Common myeloid progenitor, CD34-positive (primary cell): ENCODE measurements around the gene RSPH10B2. TPM values are rescaled to one million over a fixed set of nuclear protein-coding genes. Genes with fewer than 3 reads are reported as not detected.
A peak's percentile ranks its signal among the peaks of the same experiment; 100 is the strongest.
"Not testable (repeated sequence)": the region's sequence is repeated elsewhere in the genome, so short reads cannot be mapped to it uniquely, and the experiment has no call there.

Experiments used
- CTCF ChIA-PET: fragments of 350-600 bp; sonication (Branson Sonifier 250); formaldehyde crosslinking; loops from one replicate; lab custom pipeline; 2021; ENCODE audit warnings: antibody characterized with exemption; lab: Charles Lee
- POLR2A ChIA-PET: fragments of 350-600 bp; sonication (Branson Sonifier 250); formaldehyde crosslinking; loops from one replicate; lab custom pipeline; 2021; ENCODE audit warnings: antibody characterized with exemption; lab: Charles Lee
- DNase-seq, 3 donors: peaks; one replicate each; pipeline versions ENCODE4 v3.0.0 to v3.0.0-alpha.2; 2013
- H3K27ac ChIP-seq, 2 experiments: 1 replicate in 1 of 2; 2 replicates in 1 of 2; pipeline ENCODE4 v1.7.0; 2013; ENCODE audit warnings: inconsistent platforms in 2 of 2, low read length in 2 of 2, mild to moderate bottlenecking in 2 of 2, low read depth in 1 of 2, moderate library complexity in 1 of 2; ENCODE audit not compliant: severe bottlenecking in 2 of 2, insufficient read depth in 1 of 2, poor library complexity in 1 of 2
- H3K27me3 ChIP-seq, 5 experiments: replicated peaks in 2 of 5; 1 replicate in 3 of 5; 2 replicates in 2 of 5; pipeline versions ENCODE4 v1.6.1 to v1.7.0; 2013; ENCODE audit warnings: low read length in 4 of 5, mild to moderate bottlenecking in 2 of 5, moderate library complexity in 2 of 5, inconsistent platforms in 1 of 5; ENCODE audit not compliant: insufficient read depth in 5 of 5, control insufficient read depth in 4 of 5
- H3K36me3 ChIP-seq, 4 experiments: 1 replicate in 2 of 4; 2 replicates in 2 of 4; pipeline versions ENCODE4 v1.6.1 to v1.7.0; 2013; ENCODE audit warnings: low read length in 3 of 4, control low read depth in 1 of 4, mild to moderate bottlenecking in 1 of 4; ENCODE audit not compliant: control insufficient read depth in 4 of 4, insufficient read depth in 4 of 4
- H3K4me1 ChIP-seq, 4 experiments: 1 replicate in 3 of 4; 2 replicates in 1 of 4; pipeline versions ENCODE4 v1.6.1 to v1.7.1; 2013; ENCODE audit warnings: low read length in 3 of 4, mild to moderate bottlenecking in 3 of 4, control low read depth in 1 of 4, inconsistent platforms in 1 of 4, moderate library complexity in 1 of 4; ENCODE audit not compliant: control insufficient read depth in 4 of 4, insufficient read depth in 4 of 4; ENCODE audit errors: control extremely low read depth in 1 of 4
- H3K4me3 ChIP-seq, 7 experiments: 1 replicate in 4 of 7; 2 replicates in 3 of 7; pipeline versions ENCODE4 v1.5.1 to v1.7.0; 2013; ENCODE audit warnings: mild to moderate bottlenecking in 7 of 7, low read length in 6 of 7, moderate library complexity in 6 of 7, inconsistent platforms in 2 of 7, low read depth in 2 of 7, control low read depth in 1 of 7; ENCODE audit not compliant: insufficient read depth in 4 of 7, control insufficient read depth in 1 of 7; ENCODE audit errors: extremely low read depth in 1 of 7
- H3K9me3 ChIP-seq, 5 experiments: 1 replicate in 4 of 5; 2 replicates in 1 of 5; pipeline versions ENCODE4 v1.6.1 to v1.7.1; 2013; ENCODE audit warnings: low read length in 4 of 5, mild to moderate bottlenecking in 2 of 5, inconsistent platforms in 1 of 5, low read depth in 1 of 5, moderate library complexity in 1 of 5; ENCODE audit not compliant: control insufficient read depth in 4 of 5, insufficient read depth in 2 of 5; ENCODE audit errors: control extremely low read depth in 1 of 5
- WGBS: methylation state at CpG from one replicate; pipeline ENCODE4 v1.1.5; 2013; ENCODE audit not compliant: insufficient coverage; 5-methylcytosine and 5-hydroxymethylcytosine counted together
- polyA plus RNA-seq: library from polyadenylated mRNA; unstranded; fragments of 120-200 nt; gene quantifications from one replicate; pipeline ENCODE4 v1.2.1, GENCODE V29; 2013

Gene RSPH10B2
- 0.11 TPM for polyA plus RNA-seq

DNA sequence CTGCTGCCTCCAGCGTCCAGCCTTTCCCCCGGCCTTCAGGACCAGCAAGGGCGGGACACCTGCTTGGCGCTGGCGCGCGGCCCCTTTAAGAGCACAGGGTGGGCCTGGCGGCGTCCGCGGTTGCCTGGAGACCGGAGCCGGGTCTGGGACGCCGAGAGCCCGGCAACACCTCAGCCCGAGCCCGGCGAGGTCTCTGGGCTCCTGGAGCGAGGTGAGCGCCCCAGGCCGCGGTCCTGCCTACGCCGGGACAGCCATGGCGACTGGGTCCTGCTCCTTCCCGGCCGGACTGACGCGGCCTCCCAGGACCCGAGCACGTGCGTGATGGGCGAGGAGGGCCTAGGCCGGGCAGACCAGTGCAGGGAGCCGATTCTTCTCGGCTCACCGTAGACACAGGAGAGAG, at the start of gene RSPH10B2:
Gene RSPH10B2 (plus strand): TSS at position 140 of the 400 bp plus-strand sequence. CDS start 3,575 bp downstream, outside the sequence.
- WGBS = no CpG with 5 or more reads among the region's 38 CpGs
- H3K36me3 ChIP-seq, H3K4me1 ChIP-seq, POLR2A ChIA-PET, CTCF ChIA-PET, H3K27ac ChIP-seq, H3K27me3 ChIP-seq, H3K9me3 ChIP-seq, DNase-seq: not testable (repeated sequence)
- H3K4me3 ChIP-seq = peak within 1 kb of the TSS in 1 of 7 experiments; percentile 10

DNA sequence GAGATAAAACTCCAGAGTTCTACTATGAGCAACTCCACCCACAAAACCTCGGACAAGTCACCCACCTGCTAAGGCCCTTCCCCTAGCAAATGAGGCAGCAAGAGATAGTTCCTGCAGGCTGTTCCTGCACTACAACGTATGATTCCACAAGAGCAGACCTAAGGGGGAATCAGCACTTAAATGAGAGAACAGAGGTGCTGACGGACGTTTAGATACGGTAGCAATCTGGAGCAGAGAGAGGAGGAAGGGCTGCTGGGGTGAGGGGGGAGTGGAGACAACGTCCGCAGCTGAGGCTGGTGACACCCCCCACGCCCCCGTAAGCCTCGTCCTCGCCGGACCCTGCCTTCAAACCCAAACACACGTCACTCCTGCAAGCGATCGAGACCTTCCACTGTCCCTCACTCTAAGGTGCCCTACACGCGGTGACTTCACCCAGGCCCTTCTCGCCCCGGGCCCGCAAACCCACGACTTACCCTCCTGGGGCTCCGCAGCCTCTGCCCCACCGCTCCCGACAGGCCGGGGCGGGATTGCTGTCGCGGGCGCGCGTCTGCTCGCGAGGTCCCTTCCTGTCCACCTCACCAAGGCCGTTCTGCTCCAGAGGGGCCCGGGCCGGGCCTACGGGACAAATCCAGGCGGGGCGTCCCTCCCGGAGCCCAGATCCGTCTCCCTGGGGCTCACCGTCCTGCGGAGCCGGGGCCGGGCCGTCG, 47.8 kb upstream of the RSPH10B2 start:
- POLR2A ChIA-PET = no interaction called here
- peak in 2 of 3 donors; percentile 62 to 80 for DNase-seq
- Histone ChIP-seq H3K36me3 (peaks cover 20 to 35% (median 32%) of the 10 kb centered on the region in 4 experiments), H3K9me3 (peaks cover 2 to 31% (median 22%) of the 10 kb centered on the region in 5 experiments), H3K4me1 (peaks cover 5 to 20% (median 16%) of the 10 kb centered on the region in 4 experiments), H3K27ac (peak overlapping the region; percentile 86 to 93), H3K27me3 (peaks cover 0 to 7% (median 0%) of the 10 kb centered on the region in 5 experiments), H3K4me3 (peak overlapping the region; percentile 79 to 94 (median 85))
- CTCF ChIA-PET = no interaction called here
- under 1% methylated on average over 43 of the region's 47 CpGs for WGBS

DNA sequence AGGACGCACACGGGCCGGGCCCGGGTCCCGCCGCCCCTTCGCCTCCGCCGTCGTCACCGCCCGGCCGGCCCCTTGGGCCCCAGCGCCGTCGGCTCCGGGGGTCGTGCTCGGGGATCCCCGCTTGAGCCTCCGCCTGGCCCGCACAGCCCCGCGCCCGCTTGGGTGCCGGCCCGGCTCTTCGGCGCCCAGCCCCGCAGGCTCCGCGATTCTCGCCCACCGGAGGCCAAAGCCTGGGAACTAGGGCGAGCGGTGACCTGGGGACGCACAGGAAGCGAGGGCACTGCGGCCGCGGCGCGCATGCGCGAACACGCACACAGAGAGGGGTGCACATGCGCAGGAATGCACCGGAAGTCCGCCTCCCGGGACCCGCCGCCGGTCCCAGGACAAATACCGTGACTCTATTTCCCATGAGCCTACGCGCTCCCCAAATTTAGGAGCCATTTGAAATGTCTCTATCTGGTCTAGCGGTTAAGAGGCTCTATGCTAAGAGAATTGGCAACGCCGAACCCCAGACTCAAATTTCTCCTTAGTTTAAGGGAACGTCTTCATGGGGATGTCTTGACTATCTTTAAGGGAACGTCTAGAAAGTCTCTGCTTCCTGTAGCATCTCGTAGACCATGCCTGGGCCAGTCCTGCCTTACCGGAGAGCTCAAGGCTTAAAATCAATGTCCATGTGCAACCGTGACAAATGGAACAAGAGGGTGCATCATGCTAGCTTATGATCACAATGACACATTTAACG, 47.1 kb upstream of the RSPH10B2 start, which contains the start of gene ZNF12:
Gene ZNF12 (minus strand): TSS at position 282 of the 742 bp plus-strand sequence. CDS start 1,774 bp downstream, outside the sequence.
- H3K9me3 ChIP-seq = peaks cover 0 to 26% (median 16%) of the 10 kb centered on the region in 5 experiments
- peak; percentile 92 to 93 (median 92) for DNase-seq
- peak within 1 kb of the TSS; percentile 79 to 94 (median 85) for H3K4me3 ChIP-seq
- ChIA-PET CTCF (no interaction called here), POLR2A (no interaction called here)
- 2% methylated on average over 62 of the region's 65 CpGs for WGBS
- peaks cover 5 to 20% (median 16%) of the 10 kb centered on the region in 4 experiments for H3K4me1 ChIP-seq
- peaks cover 13 to 28% (median 24%) of the 10 kb centered on the region in 4 experiments for H3K36me3 ChIP-seq
- peaks cover 0 to 7% (median 0%) of the 10 kb centered on the region in 5 experiments for H3K27me3 ChIP-seq
- peak within 1 kb of the TSS; percentile 86 to 93 for H3K27ac ChIP-seq

DNA sequence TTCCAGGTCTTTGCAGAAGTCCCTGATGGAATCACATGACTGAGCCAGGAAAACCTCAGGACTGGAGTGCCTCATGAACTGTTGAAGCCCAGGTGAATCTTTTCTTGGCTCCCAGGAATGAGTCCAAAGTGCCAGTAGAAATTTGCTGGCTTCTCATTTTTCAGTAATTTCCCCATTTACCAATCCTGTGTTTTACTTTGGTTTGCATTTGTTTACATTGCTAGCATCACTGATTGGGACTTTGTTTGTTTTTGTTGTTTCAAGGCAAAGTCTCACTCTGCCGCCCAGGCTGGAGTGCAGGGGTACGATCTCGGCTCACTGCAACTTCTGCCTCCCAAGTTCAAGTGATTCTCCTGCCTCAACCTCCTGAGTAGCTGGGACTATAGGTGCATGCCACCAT, 45.6 kb upstream of the RSPH10B2 start:
- H3K4me1 ChIP-seq = peaks cover 5 to 20% (median 16%) of the 10 kb centered on the region in 4 experiments
- H3K27me3 ChIP-seq = peaks cover 0 to 7% (median 0%) of the 10 kb centered on the region in 5 experiments
- H3K4me3 ChIP-seq = no peak overlapping the region
- ChIA-PET CTCF (no interaction called here), POLR2A (no interaction called here)
- no peak for DNase-seq
- H3K9me3 ChIP-seq = peaks cover 0 to 15% (median 6%) of the 10 kb centered on the region in 5 experiments
- no peak overlapping the region for H3K27ac ChIP-seq
- 98% methylated on average over 3 of the region's 3 CpGs for WGBS
- H3K36me3 ChIP-seq = peaks cover 7 to 17% (median 15%) of the 10 kb centered on the region in 4 experiments

DNA sequence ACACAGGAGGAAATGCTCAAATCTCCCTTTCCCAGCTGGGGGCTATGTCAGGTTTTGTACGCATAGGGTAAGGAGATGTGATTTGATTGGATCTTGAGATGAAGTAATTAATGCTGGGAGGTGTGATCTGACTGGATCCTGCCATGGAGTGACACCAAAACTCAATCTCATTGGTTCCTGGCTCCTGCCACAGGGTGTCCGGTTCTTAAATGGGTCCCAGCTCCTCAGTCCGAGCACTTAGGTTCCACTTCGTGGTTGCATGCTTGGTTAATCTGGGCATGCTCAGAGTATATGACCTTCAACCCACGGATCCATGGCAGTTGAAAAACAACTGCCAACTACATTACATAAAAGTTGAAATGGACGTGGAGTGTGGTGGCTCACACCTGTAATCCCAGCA, 44.1 kb upstream of the RSPH10B2 start:
- peaks cover 5 to 20% (median 16%) of the 10 kb centered on the region in 4 experiments for H3K4me1 ChIP-seq
- 92% methylated on average over 2 of the region's 6 CpGs for WGBS
- peaks cover 0 to 3% (median 0%) of the 10 kb centered on the region in 5 experiments for H3K9me3 ChIP-seq
- H3K36me3 ChIP-seq = peaks cover under 1 to 5% (median 3%) of the 10 kb centered on the region in 4 experiments
- peaks cover 0 to 7% (median 0%) of the 10 kb centered on the region in 5 experiments for H3K27me3 ChIP-seq
- DNase-seq = no peak
- POLR2A ChIA-PET = no interaction called here
- CTCF ChIA-PET = no interaction called here
- no peak overlapping the region for H3K4me3 ChIP-seq
- H3K27ac ChIP-seq = no peak overlapping the region

- H3K9me3 ChIP-seq = peaks cover 0 to 2% (median 0%) of the 10 kb centered on the region in 5 experiments
- no peak overlapping the region for H3K27ac ChIP-seq
- H3K36me3 ChIP-seq = no peaks in the 10 kb centered on the region
- DNase-seq = no peak
- H3K4me1 ChIP-seq = no peaks in the 10 kb centered on the region
- H3K27me3 ChIP-seq = peaks cover 0 to 7% (median 0%) of the 10 kb centered on the region in 5 experiments
- ChIA-PET POLR2A (no interaction called here), CTCF (no interaction called here)
- no peak overlapping the region for H3K4me3 ChIP-seq
- 93% methylated on average over 4 of the region's 5 CpGs for WGBS
These were observed 39.5 kb upstream of the RSPH10B2 start for GRCh38 chr7:6714360-6714759.
